Nephron progenitor cell (in vitro differentiated cells): ENCODE measurements around the gene DSTN.

ENCODE experiments used
- DNase-seq: peaks from one replicate; pipeline ENCODE4 v3.0.0; 2021
- H3K27ac Mint-ChIP-seq: 2 replicates; pipeline ENCODE4 v1.8.0; 2021; ENCODE audit warnings: mild to moderate bottlenecking, moderate library complexity, mixed read lengths
- H3K27me3 Mint-ChIP-seq: 2 replicates; pipeline ENCODE4 v1.8.0; 2021; ENCODE audit warnings: mild to moderate bottlenecking, low read depth, mixed read lengths; ENCODE audit not compliant: poor library complexity
- H3K36me3 Mint-ChIP-seq: 2 replicates; pipeline ENCODE4 v1.8.0; 2021; ENCODE audit warnings: low read depth, mixed read lengths
- H3K4me1 Mint-ChIP-seq: 2 replicates; pipeline ENCODE4 v1.8.0; 2021; ENCODE audit warnings: mixed read lengths
- H3K4me3 Mint-ChIP-seq: 2 replicates; pipeline ENCODE4 v1.8.0; 2021; ENCODE audit warnings: mild to moderate bottlenecking, moderate library complexity, mixed read lengths
- H3K9me3 Mint-ChIP-seq: 2 replicates; pipeline ENCODE4 v1.8.0; 2021; ENCODE audit warnings: mild to moderate bottlenecking, moderate library complexity, mixed read lengths
- TF ChIP-seq, protein P1 (sequence below): fragments of 200-600 bp; sonication (generic); IDR thresholded peaks from 2 replicates; pipeline ENCODE4 v1.5.0; 2021; ENCODE audit warnings: antibody characterized with exemption

DSTN gene

DNA sequence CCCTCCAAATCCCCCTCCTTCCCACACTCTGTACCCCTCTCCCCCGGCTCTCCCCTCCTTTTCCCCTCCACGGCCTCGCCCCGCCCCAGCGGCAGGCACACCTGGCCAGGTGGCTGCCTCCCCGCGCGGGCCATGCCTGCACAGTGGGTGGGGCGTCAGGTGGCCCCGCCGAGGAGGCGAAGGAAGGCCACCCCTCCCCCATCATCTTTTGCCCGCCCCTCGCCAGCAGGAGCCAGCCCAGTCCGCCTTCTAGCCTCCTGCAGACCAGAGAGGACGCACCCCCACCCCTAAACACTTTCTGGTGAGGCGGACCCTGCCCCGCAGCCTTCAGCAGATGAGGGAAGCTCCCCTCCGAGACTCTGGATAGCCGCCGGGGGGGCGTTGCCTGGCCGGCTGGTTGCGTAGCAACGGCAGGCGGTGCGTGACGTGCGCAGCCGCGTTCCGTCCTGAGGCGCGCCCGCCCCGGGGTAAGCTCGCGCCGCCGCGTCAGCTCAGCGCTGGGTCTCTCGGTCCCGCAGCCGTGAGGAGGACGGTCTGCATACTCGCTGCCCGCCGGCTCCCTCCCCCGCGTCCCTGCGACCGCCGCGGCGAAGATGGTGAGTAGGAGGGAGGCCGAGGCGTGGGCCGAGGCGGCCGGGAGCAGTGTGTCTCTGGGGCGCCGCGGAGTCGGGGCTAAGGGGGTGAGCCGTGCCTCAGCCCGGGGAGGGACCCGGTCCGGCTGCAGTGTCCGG is at the start of gene DSTN:
TSS of gene DSTN (plus strand) at position 460 of the 731 bp plus-strand sequence. CDS start at position 594, 134 bp downstream.
- no peaks in the 10 kb centered on the region for H3K9me3 Mint-ChIP-seq
- peaks cover 51% of the 10 kb centered on the region for H3K4me1 Mint-ChIP-seq
- TF ChIP-seq, protein P1, sequence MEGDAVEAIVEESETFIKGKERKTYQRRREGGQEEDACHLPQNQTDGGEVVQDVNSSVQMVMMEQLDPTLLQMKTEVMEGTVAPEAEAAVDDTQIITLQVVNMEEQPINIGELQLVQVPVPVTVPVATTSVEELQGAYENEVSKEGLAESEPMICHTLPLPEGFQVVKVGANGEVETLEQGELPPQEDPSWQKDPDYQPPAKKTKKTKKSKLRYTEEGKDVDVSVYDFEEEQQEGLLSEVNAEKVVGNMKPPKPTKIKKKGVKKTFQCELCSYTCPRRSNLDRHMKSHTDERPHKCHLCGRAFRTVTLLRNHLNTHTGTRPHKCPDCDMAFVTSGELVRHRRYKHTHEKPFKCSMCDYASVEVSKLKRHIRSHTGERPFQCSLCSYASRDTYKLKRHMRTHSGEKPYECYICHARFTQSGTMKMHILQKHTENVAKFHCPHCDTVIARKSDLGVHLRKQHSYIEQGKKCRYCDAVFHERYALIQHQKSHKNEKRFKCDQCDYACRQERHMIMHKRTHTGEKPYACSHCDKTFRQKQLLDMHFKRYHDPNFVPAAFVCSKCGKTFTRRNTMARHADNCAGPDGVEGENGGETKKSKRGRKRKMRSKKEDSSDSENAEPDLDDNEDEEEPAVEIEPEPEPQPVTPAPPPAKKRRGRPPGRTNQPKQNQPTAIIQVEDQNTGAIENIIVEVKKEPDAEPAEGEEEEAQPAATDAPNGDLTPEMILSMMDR = no peak
- H3K27ac Mint-ChIP-seq = peak within 1 kb of the TSS; percentile 96
- peak within 1 kb of the TSS; percentile 92 for H3K4me3 Mint-ChIP-seq
- peak; percentile 95 for DNase-seq
- no peaks in the 10 kb centered on the region for H3K27me3 Mint-ChIP-seq
- no peaks in the 10 kb centered on the region for H3K36me3 Mint-ChIP-seq

DNA sequence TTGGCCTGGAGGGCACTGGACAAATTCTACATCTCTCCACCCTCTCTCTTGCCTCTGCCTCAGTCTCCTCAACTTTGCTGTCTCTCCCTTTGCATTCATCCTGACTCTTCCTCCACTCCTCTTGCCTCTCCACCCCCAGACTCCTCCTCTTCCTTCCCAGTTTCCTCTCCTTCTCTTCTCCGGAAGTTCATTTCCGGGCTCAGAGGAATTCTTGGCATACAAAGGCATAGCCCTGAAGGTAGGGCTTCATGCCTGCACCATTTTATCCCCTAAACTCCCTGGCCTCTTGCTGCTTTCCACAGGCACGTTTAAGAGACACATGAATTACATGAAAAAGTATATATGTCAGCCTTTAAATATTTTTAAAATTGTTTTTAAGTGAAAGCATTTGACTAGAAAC is 49.3 kb upstream of the DSTN start:
- no peaks in the 10 kb centered on the region for H3K4me1 Mint-ChIP-seq
- no peak overlapping the region for H3K4me3 Mint-ChIP-seq
- H3K36me3 Mint-ChIP-seq = no peaks in the 10 kb centered on the region
- H3K9me3 Mint-ChIP-seq = no peaks in the 10 kb centered on the region
- no peak for DNase-seq
- TF ChIP-seq, protein P1 = no peak
- no peak overlapping the region for H3K27ac Mint-ChIP-seq
- peaks cover 19% of the 10 kb centered on the region for H3K27me3 Mint-ChIP-seq

DNA sequence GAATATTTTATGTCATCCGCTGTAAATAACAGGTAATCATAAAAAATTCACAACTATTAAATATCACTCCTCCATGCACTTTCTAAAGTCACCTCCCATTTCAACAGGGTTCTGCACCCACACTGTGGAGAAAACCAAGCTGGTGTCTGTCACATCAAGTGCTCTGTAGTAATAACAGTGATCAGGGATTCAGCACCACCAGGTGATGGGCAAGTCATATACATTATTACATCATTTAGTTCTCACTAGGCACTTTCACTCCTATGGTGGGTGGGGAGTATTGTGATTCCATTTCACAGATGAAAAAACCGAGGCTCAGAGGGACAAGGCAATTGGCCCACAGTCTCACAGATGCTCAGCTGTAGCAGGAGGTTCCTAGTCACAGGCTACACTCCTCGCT is 47.3 kb upstream of the DSTN start:
- no peak overlapping the region for H3K27ac Mint-ChIP-seq
- no peaks in the 10 kb centered on the region for H3K9me3 Mint-ChIP-seq
- H3K4me3 Mint-ChIP-seq = no peak overlapping the region
- no peaks in the 10 kb centered on the region for H3K36me3 Mint-ChIP-seq
- peaks cover 25% of the 10 kb centered on the region for H3K27me3 Mint-ChIP-seq
- H3K4me1 Mint-ChIP-seq = no peaks in the 10 kb centered on the region
- TF ChIP-seq, protein P1 = no peak
- no peak for DNase-seq

DNA sequence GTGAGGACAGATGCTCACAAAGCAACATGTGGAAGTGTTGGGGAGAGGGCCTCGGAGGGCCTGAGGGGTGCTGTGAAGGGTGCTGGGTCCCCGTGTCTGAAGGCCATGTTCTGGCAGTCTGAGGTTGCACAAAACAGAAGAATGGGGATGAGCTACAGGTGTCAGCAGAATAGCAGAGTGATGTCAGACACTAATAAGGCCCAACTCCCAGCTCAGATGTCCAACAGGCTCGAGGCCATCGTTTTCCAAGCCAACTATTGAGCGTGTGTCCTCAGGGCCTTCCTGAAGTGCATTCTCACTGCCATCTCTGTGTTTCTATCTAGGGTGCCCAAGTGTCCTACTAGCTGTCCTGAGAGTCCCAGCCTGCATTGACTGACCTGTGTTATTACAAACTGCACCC is 46.5 kb upstream of the DSTN start:
- peaks cover 25% of the 10 kb centered on the region for H3K27me3 Mint-ChIP-seq
- TF ChIP-seq, protein P1 = no peak
- H3K36me3 Mint-ChIP-seq = no peaks in the 10 kb centered on the region
- H3K9me3 Mint-ChIP-seq = no peaks in the 10 kb centered on the region
- no peak overlapping the region for H3K4me3 Mint-ChIP-seq
- H3K27ac Mint-ChIP-seq = no peak overlapping the region
- H3K4me1 Mint-ChIP-seq = no peaks in the 10 kb centered on the region
- DNase-seq = no peak

DNA sequence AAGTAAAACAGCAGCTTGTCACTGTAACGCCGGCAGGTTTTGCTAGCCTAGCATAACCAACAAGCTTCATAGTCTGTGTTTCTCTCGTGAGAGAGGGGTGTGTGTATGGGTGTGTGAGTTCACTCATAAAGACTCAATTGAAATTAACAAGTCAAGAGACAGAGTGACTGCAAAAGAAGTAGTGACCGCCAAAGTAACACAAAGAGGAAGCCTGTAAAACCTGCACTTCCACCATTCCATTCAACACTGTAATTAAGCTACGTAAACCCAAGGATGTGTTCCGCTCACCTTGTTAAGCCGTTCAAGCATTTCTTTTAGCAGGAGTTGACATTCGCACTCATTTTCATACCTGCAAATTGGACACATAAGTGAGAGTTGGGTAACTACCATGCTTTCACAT is 45.3 kb upstream of the DSTN start:
- Mint-ChIP-seq H3K9me3 (no peaks in the 10 kb centered on the region), H3K27ac (no peak overlapping the region), H3K4me3 (no peak overlapping the region), H3K36me3 (no peaks in the 10 kb centered on the region), H3K27me3 (peaks cover 26% of the 10 kb centered on the region), H3K4me1 (no peaks in the 10 kb centered on the region)
- TF ChIP-seq, protein P1 = no peak
- no peak for DNase-seq

DNA sequence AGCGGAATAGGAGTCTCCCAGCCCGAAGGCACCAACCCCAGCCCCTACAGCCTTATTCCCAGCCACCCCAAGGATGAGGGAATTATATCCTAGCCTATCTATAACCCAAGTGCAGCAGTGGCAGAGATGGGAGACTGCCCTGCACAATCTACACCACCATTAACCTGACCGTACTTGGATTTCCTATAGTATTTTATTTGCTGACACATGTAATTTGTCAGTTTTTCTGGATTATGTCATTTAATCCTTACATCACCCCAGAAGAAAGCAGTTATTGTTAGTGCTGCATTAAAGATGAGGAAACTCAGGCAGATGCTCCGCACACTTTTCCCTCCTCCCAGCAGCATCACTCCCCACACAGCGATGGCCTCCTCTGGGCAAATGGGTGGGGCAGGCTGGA is 44.7 kb upstream of the DSTN start:
- Mint-ChIP-seq H3K27me3 (peaks cover 29% of the 10 kb centered on the region), H3K9me3 (no peaks in the 10 kb centered on the region), H3K27ac (no peak overlapping the region), H3K4me3 (no peak overlapping the region), H3K4me1 (no peaks in the 10 kb centered on the region), H3K36me3 (no peaks in the 10 kb centered on the region)
- DNase-seq = no peak
- TF ChIP-seq, protein P1 = no peak
